ENCODE results near the gene DNER.

DNA sequence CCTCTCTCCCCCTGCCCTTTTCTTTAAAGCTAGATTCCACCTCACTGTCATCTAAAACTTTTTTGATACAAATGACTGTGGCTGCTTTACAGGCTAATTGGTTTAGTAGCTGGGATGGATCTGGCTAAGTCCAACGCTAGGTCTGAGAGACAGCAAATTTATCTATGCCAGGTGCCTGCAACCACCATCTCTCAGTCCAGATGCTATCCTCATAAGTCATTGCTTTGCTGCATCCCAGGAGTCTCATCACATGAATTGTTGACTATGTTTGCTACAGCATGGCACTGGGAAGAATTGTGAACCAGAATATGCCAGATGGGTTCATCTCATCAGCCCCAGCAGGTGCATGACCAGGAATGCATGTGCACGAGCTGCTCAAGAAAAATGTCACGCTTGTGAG is 343.3 kb downstream of the DNER start:
- TF ChIP-seq, protein P1, sequence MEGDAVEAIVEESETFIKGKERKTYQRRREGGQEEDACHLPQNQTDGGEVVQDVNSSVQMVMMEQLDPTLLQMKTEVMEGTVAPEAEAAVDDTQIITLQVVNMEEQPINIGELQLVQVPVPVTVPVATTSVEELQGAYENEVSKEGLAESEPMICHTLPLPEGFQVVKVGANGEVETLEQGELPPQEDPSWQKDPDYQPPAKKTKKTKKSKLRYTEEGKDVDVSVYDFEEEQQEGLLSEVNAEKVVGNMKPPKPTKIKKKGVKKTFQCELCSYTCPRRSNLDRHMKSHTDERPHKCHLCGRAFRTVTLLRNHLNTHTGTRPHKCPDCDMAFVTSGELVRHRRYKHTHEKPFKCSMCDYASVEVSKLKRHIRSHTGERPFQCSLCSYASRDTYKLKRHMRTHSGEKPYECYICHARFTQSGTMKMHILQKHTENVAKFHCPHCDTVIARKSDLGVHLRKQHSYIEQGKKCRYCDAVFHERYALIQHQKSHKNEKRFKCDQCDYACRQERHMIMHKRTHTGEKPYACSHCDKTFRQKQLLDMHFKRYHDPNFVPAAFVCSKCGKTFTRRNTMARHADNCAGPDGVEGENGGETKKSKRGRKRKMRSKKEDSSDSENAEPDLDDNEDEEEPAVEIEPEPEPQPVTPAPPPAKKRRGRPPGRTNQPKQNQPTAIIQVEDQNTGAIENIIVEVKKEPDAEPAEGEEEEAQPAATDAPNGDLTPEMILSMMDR (IDR thresholded peaks at IDR 0.05 in 4 of 5, conservative IDR thresholded peaks at IDR 0.05 in 1 of 5) = no peak
- no peak for TF ChIP-seq POLR2A (IDR thresholded peaks at IDR 0.05)

Measured in gastrocnemius medialis (tissue), 4 donors.